ENCODE results near the gene SLC9B2.

SLC9B2 gene

GRCh38 chr4:103026868-103027267, 49.7 kb downstream of the SLC9B2 start:
- H3K27me3 ChIP-seq (ENCODE audit: insufficient read depth, poor library complexity, severe bottlenecking): no peaks in the 10 kb centered on the region
- no peak overlapping the region for H3K27ac ChIP-seq (replicated peaks)
- DNase-seq (ENCODE audit: low read depth in 1 of 2, low spot score in 1 of 2): no peak
- TF ChIP-seq CTCF (IDR thresholded peaks at IDR 0.05; ENCODE audit: insufficient read depth, low read length) (no peak), SPI1 (IDR thresholded peaks at IDR 0.05; ENCODE audit: borderline replicate concordance, low read depth) (no peak), GABPA (IDR thresholded peaks at IDR 0.05; ENCODE audit: low read depth) (no peak)
- H3K4me3 ChIP-seq (replicated peaks; ENCODE audit: insufficient read depth, low read length): no peak overlapping the region

DNA sequence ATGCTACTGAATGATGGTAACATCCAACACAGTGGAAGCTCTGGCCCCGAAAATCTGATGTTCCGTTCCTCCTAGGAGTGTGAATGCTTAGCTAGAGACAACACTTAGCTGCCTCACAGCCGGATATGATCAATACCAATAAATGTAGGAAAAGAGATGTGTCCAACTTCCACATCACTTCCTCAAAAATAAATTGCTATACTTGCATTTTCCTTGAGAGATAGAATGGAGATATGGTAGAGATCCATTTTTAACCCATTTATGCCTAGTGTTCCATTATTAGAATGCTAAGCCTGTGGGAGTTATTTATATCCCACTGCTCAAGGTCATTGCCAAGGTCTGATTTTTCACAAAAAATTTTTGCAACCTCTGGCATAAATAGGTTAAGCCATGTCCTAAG, 51.6 kb downstream of the SLC9B2 start:
- Histone ChIP-seq H3K4me3 (replicated peaks; ENCODE audit: insufficient read depth, low read length) (no peak overlapping the region), H3K27me3 (ENCODE audit: insufficient read depth, poor library complexity, severe bottlenecking) (no peaks in the 10 kb centered on the region), H3K27ac (replicated peaks) (no peak overlapping the region)
- no peak for TF ChIP-seq REST (IDR thresholded peaks at IDR 0.05; ENCODE audit: insufficient replicate concordance, low read depth)
- no peak for TF ChIP-seq CTCF (IDR thresholded peaks at IDR 0.05; ENCODE audit: insufficient read depth, low read length)
- no peak for TF ChIP-seq POLR2AphosphoS5 (IDR thresholded peaks at IDR 0.05; ENCODE audit: low read depth)
- TF ChIP-seq SPI1 (IDR thresholded peaks at IDR 0.05; ENCODE audit: borderline replicate concordance, low read depth): no peak
- TF ChIP-seq GABPA (IDR thresholded peaks at IDR 0.05; ENCODE audit: low read depth): no peak
- DNase-seq (ENCODE audit: low read depth in 1 of 2, low spot score in 1 of 2): no peak

GRCh38 chr4:103021120-103021519, 55.4 kb downstream of the SLC9B2 start:
- no peak for DNase-seq (ENCODE audit: low read depth in 1 of 2, low spot score in 1 of 2)
- Histone ChIP-seq H3K27me3 (ENCODE audit: insufficient read depth, poor library complexity, severe bottlenecking) (no peaks in the 10 kb centered on the region), H3K27ac (replicated peaks) (no peak overlapping the region), H3K4me3 (replicated peaks; ENCODE audit: insufficient read depth, low read length) (no peak overlapping the region)
- TF ChIP-seq SPI1 (IDR thresholded peaks at IDR 0.05; ENCODE audit: borderline replicate concordance, low read depth) (no peak), GABPA (IDR thresholded peaks at IDR 0.05; ENCODE audit: low read depth) (no peak), POLR2AphosphoS5 (IDR thresholded peaks at IDR 0.05; ENCODE audit: low read depth) (no peak)

DNA sequence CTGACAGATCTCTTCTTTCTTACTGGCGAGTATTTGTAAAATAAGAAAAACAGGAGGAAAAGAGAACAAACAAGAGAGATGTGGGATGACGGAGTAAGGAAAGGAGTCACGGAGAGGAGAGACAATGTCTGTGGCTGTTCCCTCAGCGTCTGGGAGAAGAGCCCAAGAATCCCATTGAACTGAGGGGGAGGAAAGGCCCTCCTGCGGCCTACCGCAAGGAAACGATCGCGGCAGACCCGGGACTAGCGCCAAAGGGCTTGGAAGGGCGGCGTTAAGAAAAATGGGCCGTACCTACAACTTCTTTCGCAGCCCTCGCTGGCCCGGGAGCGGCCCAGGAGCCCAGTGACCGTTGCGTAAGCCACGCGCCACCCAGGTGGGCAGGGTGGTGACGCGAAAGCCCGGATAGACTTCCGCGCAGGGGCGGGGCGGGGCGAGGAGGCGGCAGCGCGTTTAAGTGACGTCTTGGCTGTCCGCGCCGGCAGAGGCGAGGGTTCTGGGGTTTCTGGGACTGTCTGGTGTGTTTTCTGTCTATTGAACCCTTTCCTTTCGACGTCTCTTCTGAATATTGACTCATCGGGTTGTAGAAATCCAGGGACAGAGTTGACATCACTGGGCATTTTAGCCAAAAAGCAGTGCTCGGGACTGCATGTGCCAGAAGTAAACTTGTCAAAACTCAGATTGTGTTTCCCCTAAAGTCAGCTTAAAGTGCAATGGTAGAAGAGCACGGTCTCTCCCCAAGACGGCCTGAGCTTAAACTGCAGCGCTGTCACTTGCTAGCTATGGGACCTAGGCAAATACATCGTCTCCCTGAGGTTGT, 57.0 kb downstream of the SLC9B2 start, which contains the start of gene SLC9B1:
SLC9B1 (minus strand) TSS at position 398 of the 817 bp plus-strand sequence. CDS start 27,994 bp downstream, outside the sequence.
- Histone ChIP-seq H3K27me3 (ENCODE audit: insufficient read depth, poor library complexity, severe bottlenecking) (no peaks in the 10 kb centered on the region), H3K4me3 (replicated peaks; ENCODE audit: insufficient read depth, low read length) (peak within 1 kb of the TSS; percentile 57), H3K27ac (replicated peaks) (peak within 1 kb of the TSS; percentile 68)
- DNase-seq (ENCODE audit: low read depth in 1 of 2, low spot score in 1 of 2): peak; percentile 84 to 95
- TF ChIP-seq GABPA (IDR thresholded peaks at IDR 0.05; ENCODE audit: low read depth) (no peak), SPI1 (IDR thresholded peaks at IDR 0.05; ENCODE audit: borderline replicate concordance, low read depth) (0 out of 2 replicates have a peak, but pooled peaks have one; percentile 45), POLR2AphosphoS5 (IDR thresholded peaks at IDR 0.05; ENCODE audit: low read depth) (peak; percentile 93)

DNA sequence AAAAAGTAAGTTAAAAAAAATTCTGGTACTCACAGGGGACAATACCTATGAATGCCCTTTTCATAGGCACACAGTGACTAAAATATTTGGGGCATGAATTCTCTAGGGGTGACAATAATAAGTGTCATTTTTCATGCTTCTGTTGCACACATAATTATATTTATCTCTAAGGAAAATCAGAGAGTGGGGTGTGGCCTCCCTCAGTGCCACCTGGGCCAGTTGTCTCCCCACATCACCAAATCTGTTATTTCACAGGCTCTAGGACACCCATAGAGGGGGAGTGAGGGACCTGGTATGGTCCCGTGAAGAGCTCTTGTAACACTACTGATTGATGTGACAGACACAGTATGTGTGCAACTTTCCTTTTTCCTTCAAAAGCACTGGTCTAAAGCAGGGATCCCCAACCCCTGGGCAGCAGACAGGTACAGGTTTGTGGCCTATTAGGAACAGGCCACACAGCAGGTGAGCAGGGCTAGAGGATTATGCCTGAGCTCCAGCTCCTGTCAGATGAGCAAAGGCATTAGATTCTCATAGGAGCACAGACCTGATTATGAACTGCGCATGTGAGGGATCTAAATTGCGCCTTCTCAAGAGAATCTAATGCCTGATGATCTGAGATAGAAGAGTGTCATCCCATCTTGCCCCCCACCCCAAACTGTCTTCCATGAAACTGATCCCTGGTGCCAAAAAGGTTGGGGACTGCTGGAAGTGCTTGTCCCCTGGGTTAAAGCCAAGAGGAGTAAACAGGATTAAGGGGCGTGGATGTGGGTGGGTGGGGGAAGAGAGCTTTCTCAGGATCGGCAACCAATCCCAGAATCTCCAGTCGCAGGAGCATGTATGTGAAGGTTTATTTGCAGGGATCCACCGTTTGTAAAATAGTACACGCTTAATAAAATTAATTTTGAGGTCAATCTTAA, 57.9 kb downstream of the SLC9B2 start:
- Histone ChIP-seq H3K4me3 (replicated peaks; ENCODE audit: insufficient read depth, low read length) (peak overlapping the region; percentile 57), H3K27me3 (ENCODE audit: insufficient read depth, poor library complexity, severe bottlenecking) (no peaks in the 10 kb centered on the region), H3K27ac (replicated peaks) (peak overlapping the region; percentile 68)
- DNase-seq (ENCODE audit: low read depth in 1 of 2, low spot score in 1 of 2): no peak
- TF ChIP-seq REST (IDR thresholded peaks at IDR 0.05; ENCODE audit: insufficient replicate concordance, low read depth) (no peak), GABPA (IDR thresholded peaks at IDR 0.05; ENCODE audit: low read depth) (no peak), POLR2AphosphoS5 (IDR thresholded peaks at IDR 0.05; ENCODE audit: low read depth) (no peak), SPI1 (IDR thresholded peaks at IDR 0.05; ENCODE audit: borderline replicate concordance, low read depth) (no peak), CTCF (IDR thresholded peaks at IDR 0.05; ENCODE audit: insufficient read depth, low read length) (no peak)

All from HL-60 (cell line).